Endothelial cell of umbilical vein (primary cell): Measurements from ENCODE around the gene NR3C1. TPM values are rescaled to one million over a fixed set of nuclear protein-coding genes. Genes with fewer than 3 reads are reported as not detected.

Source experiments
- BruUV-seq: library from RNA; stranded (reverse); fragments of 400-500 nt; replicated peaks from 2 replicates; lab custom pipeline; 2021; lab: Mats Ljungman, UMichigan
- CTCF ChIA-PET: fragments of 300-600, 350-600 bp; sonication (Branson Sonifier 250); formaldehyde crosslinking; loops from one replicate; lab custom pipeline; 2021; ENCODE audit warnings: antibody characterized with exemption, inconsistent platforms; lab: Charles Lee
- POLR2A ChIA-PET: fragments of 300-600, 350-600 bp; sonication (Branson Sonifier 250); formaldehyde crosslinking; loops from one replicate; lab custom pipeline; 2021; ENCODE audit warnings: antibody characterized with exemption, inconsistent platforms; lab: Charles Lee
- DNase-seq: peaks from one replicate; pipeline ENCODE4 v3.0.0-alpha.2; 2011; ENCODE audit warnings: low read depth, low spot score
- FAIRE-seq: peaks from 2 replicates; lab custom pipeline; 2011; peaks lifted over from hg19 to GRCh38; lab: Jason Lieb, UNC
- H2AFZ ChIP-seq: 2 replicates; pipeline ENCODE4 v1.6.0; 2012; ENCODE audit warnings: low read depth, low read length, control low read depth, inconsistent platforms
- H3K27ac ChIP-seq: 2 replicates; pipeline ENCODE4 v1.5.1; 2011; ENCODE audit warnings: low read depth, mild to moderate bottlenecking, control low read depth, low read length, moderate library complexity; ENCODE audit not compliant: insufficient read depth
- H3K27me3 ChIP-seq, 2 experiments: 2 replicates each; pipeline versions ENCODE4 v1.6.0 to v1.6.1; 2011; ENCODE audit warnings: low read length in 2 of 2, mixed read lengths in 1 of 2; ENCODE audit not compliant: control insufficient read depth in 2 of 2, insufficient read depth in 2 of 2
- H3K36me3 ChIP-seq, 2 experiments: 2 replicates in 1 of 2; 3 replicates in 1 of 2; pipeline ENCODE4 v1.5.1; 2011; ENCODE audit warnings: low read length in 2 of 2, mild to moderate bottlenecking in 1 of 2, moderate library complexity in 1 of 2; ENCODE audit not compliant: control insufficient read depth in 2 of 2, insufficient read depth in 2 of 2; ENCODE audit errors: extremely low read depth in 1 of 2
- H3K4me1 ChIP-seq: 3 replicates; pipeline ENCODE4 v1.5.1; 2011; ENCODE audit warnings: mild to moderate bottlenecking, low read length; ENCODE audit not compliant: control insufficient read depth, insufficient read depth; ENCODE audit errors: extremely low read depth
- H3K4me2 ChIP-seq: 2 replicates; pipeline ENCODE4 v1.6.1; 2011; ENCODE audit warnings: low read length, control low read depth, mixed read lengths; ENCODE audit not compliant: insufficient read depth
- H3K4me3 ChIP-seq, 3 experiments: fragments of 200-600 bp in 1 of 3; sonication (generic), shearing (Covaris generic) in 1 of 3; replicated peaks in 1 of 3; 2 replicates each; pipeline ENCODE4 v1.5.1; 2011 to 2016; ENCODE audit warnings: control low read depth in 3 of 3, low read length in 3 of 3, mild to moderate bottlenecking in 2 of 3, inconsistent platforms in 1 of 3, low read depth in 1 of 3, moderate library complexity in 1 of 3; ENCODE audit not compliant: insufficient read depth in 1 of 3
- H3K79me2 ChIP-seq: 2 replicates; pipeline ENCODE4 v1.6.0; 2012; ENCODE audit warnings: low read length, inconsistent platforms; ENCODE audit not compliant: control insufficient read depth, insufficient read depth
- H3K9ac ChIP-seq: replicated peaks from 2 replicates; pipeline ENCODE3; 2011; ENCODE audit warnings: low read length, control low read depth; ENCODE audit not compliant: insufficient read depth; ENCODE audit errors: extremely low read depth
- H3K9me1 ChIP-seq: replicated peaks from 3 replicates; pipeline ENCODE4 v1.6.0; 2011; ENCODE audit warnings: mild to moderate bottlenecking, low read length; ENCODE audit not compliant: control insufficient read depth, insufficient read depth; ENCODE audit errors: extremely low read depth
- H3K9me3 ChIP-seq: replicated peaks from 2 replicates; pipeline ENCODE4 v1.5.1; 2012; ENCODE audit warnings: low read length, inconsistent platforms; ENCODE audit not compliant: control insufficient read depth, insufficient read depth
- H4K20me1 ChIP-seq: replicated peaks from 2 replicates; pipeline ENCODE3; 2011; ENCODE audit warnings: mild to moderate bottlenecking, low read length; ENCODE audit not compliant: control insufficient read depth, insufficient read depth; ENCODE audit errors: extremely low read depth
- GATA2 ChIP-seq: IDR thresholded peaks from 2 replicates; pipeline ENCODE4 v1.7.0; 2011; ENCODE audit warnings: low read depth, mild to moderate bottlenecking, moderate library complexity, mixed read lengths, low read length; ENCODE audit not compliant: insufficient read length, insufficient read depth
- MAX ChIP-seq: IDR thresholded peaks from 2 replicates; pipeline ENCODE4 v1.6.1; 2011; ENCODE audit not compliant: insufficient read depth, insufficient read length
- POLR2A ChIP-seq: IDR thresholded peaks from 2 replicates; pipeline ENCODE4 v1.6.1; 2012; ENCODE audit warnings: low read depth, mild to moderate bottlenecking, control low read depth, low read length
- POLR2AphosphoS5 ChIP-seq: IDR thresholded peaks from 2 replicates; pipeline ENCODE4 v1.6.1; 2012; ENCODE audit warnings: low read depth, mild to moderate bottlenecking, control low read depth, low read length, moderate library complexity; ENCODE audit not compliant: insufficient read depth
- dilution Hi-C: fragments of 300-500 bp; cut with MboI; formaldehyde crosslinking; loops from one replicate; pipeline ENCODE4 v1.15.0; 2019; ENCODE audit warnings: low sequenced_read_pairs; ENCODE audit not compliant: extremely low pct_ligation_motif_present
- intact Hi-C: fragments of 100-400 bp; cut with micrococcal nuclease; formaldehyde crosslinking; loops from one replicate; pipeline ENCODE4 v1.10.0; 2022
- polyA plus RNA-seq, 4 experiments: library from polyadenylated mRNA; depleted of rRNA in 3 of 4; stranded (reverse) in 3 of 4; unstranded in 1 of 4; fragments of >200 nt; gene quantifications; 2 replicates each; pipeline versions ENCODE4 v1.2.1 to v1.2.3, GENCODE V29; 2011 to 2012; ENCODE audit warnings: missing spikeins in 1 of 4
- total RNA-seq: library from RNA; stranded (reverse); gene quantifications from 2 replicates; pipeline ENCODE4 v1.2.3, GENCODE V29; 2021

Gene NR3C1
- total and polyA plus RNA-seq, 2 donors (not counting 3 experiments of a cell fraction or from before 2014, with no cell fraction given): 4.1 to 17.0 TPM

- ChIA-PET CTCF (no interaction called here), POLR2A (no interaction called here)
- dilution Hi-C loops: no loop called here
- H3K9me1 ChIP-seq: no peaks in the 10 kb centered on the region
- intact Hi-C loops: no loop called here
- no peak for DNase-seq
- no peak for TF ChIP-seq MAX
- no peak for TF ChIP-seq POLR2A
- TF ChIP-seq POLR2AphosphoS5: no peak
- no peak overlapping the region for H3K9ac ChIP-seq
- H3K4me2 ChIP-seq: no peak overlapping the region
- H3K4me1 ChIP-seq: no peaks in the 10 kb centered on the region
- FAIRE-seq: no peak
- no peak overlapping the region for H3K27ac ChIP-seq
- no peak overlapping the region for H3K4me3 ChIP-seq
- H4K20me1 ChIP-seq: no peaks in the 10 kb centered on the region
- H3K36me3 ChIP-seq: no peaks in the 10 kb centered on the region
- no peak overlapping the region for H2AFZ ChIP-seq
- H3K27me3 ChIP-seq: no peaks in the 10 kb centered on the region
- no peaks in the 10 kb centered on the region for H3K9me3 ChIP-seq
- H3K79me2 ChIP-seq: no peaks in the 10 kb centered on the region
- no TSS peak for BruUV-seq
These were observed 148.7 kb downstream of the NR3C1 start for GRCh38 chr5:143254819-143255218.

DNA sequence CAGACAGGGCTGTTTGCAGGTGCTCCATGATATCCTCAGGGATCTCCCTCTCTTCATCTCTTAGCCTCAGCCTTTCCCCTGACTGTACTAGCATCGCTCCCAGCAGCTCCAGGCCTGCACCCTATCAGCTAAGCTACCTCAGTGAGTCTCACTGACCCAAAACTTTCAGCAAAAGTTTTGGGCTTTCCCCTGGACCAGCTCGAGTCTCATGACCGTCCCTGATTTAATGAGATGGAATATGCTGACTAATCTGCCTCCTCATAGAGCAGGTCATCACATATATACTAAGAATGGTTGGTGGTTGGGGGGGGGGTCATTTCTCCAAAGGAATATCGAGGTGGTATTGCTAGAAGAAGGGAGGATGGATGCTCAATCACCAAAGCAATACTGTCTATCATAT is 151.5 kb downstream of the NR3C1 start:
- Histone ChIP-seq H3K79me2 (no peaks in the 10 kb centered on the region), H4K20me1 (no peaks in the 10 kb centered on the region), H3K9ac (no peak overlapping the region), H3K4me1 (no peaks in the 10 kb centered on the region), H3K4me3 (no peak overlapping the region), H3K9me3 (no peaks in the 10 kb centered on the region), H3K36me3 (no peaks in the 10 kb centered on the region), H3K9me1 (no peaks in the 10 kb centered on the region), H3K4me2 (no peak overlapping the region), H2AFZ (no peak overlapping the region), H3K27ac (no peak overlapping the region), H3K27me3 (no peaks in the 10 kb centered on the region)
- TF ChIP-seq GATA2: no peak
- TF ChIP-seq POLR2A: no peak
- BruUV-seq: no TSS peak
- intact Hi-C loops (no loop called here), dilution Hi-C loops (no loop called here)
- FAIRE-seq: no peak
- ChIA-PET CTCF (no interaction called here), POLR2A (no interaction called here)
- no peak for DNase-seq
